ENCODE data around the gene ATRAID.
A peak's percentile ranks its signal among the peaks of the same experiment; 100 is the strongest.
"Not testable (repeated sequence)": the region's sequence is repeated elsewhere in the genome, so short reads cannot be mapped to it uniquely, and the experiment has no call there.

Gene ATRAID, protein sequence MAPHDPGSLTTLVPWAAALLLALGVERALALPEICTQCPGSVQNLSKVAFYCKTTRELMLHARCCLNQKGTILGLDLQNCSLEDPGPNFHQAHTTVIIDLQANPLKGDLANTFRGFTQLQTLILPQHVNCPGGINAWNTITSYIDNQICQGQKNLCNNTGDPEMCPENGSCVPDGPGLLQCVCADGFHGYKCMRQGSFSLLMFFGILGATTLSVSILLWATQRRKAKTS

DNA sequence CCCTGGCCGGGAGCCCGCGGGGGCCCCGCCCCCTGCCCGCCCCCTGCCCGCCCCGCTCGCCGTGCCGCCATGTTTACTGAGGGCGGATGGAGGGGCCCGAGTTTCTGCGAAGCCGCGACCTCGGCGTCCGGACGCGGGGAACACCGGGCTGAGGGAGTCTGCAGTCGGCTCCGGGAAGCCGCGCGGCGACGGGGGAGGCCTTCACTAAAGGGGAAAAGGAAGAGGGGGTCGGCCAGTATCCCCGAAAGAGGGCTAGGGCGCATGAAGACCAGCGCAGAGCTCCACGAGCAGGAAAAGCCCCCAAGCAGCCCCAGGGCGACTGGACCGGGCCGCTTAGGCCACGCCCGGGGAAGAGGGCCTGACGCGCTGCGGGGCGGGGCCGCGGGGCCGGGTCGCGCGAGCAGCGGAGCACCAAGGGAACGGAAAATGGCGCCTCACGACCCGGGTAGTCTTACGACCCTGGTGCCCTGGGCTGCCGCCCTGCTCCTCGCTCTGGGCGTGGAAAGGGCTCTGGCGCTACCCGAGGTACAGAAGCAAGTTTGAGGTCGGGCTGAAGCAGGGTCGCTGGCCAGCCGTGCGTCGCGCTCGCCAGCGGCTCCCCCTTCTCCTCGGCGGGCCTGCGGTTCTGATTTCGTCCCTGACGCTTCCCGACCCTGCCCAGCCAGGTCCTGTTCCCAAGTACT is at the start of gene ATRAID, which contains the start of gene SLC5A6:
TSS of gene ATRAID (plus strand) at position 99 of the 683 bp plus-strand sequence. CDS start at position 427, 328 bp downstream.
TSS of gene SLC5A6 (minus strand) at position 326 of the 683 bp plus-strand sequence. CDS start 4,618 bp downstream, outside the sequence.
- DNase-seq, result peak; percentile 71

DNA sequence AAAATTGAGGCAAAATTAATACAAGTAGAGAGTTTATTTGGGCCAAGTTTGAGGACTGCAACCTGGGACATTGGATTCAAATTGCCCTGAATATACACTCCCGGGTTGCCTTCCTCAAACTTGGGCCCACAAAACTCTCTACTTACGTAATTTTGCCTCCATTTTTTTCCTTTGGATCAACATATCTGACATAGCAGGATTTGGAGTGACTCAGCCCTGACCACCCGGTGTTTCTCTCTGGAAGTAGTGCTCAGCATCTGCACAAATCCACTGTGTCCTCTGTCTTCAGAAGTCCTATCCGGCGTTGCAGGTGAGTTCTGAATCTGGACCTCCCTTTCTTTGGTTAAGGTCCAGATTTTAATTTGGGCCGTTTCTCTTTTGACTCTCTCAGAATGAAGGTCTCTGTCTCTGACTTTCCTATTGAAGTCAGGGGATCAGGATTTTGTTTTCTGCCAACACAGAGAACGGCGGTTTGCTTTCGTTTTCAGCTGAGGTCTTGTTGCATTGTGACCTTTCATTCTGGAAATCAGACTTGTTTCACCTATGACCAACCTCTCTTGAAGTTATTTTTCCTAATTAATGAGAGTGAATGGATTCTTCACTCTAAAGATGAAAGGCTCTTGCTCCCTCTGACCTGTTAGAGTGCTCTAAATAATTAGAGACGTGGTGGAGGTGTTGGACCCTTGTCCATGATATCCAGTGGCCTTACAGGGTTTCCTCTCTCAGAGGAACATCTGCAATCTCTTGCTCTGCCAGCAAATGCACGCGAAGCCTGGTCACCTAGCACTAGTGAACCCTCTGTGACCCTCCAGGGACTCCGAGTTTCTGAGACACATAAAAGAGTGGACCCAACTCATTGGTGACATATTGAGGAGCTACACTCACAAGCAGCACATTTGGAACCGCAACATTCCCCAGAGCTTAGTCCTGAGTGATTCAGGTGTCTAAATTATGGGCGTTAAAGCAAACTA is 49.4 kb upstream of the ATRAID start:
- DNase-seq, result no peak

DNA sequence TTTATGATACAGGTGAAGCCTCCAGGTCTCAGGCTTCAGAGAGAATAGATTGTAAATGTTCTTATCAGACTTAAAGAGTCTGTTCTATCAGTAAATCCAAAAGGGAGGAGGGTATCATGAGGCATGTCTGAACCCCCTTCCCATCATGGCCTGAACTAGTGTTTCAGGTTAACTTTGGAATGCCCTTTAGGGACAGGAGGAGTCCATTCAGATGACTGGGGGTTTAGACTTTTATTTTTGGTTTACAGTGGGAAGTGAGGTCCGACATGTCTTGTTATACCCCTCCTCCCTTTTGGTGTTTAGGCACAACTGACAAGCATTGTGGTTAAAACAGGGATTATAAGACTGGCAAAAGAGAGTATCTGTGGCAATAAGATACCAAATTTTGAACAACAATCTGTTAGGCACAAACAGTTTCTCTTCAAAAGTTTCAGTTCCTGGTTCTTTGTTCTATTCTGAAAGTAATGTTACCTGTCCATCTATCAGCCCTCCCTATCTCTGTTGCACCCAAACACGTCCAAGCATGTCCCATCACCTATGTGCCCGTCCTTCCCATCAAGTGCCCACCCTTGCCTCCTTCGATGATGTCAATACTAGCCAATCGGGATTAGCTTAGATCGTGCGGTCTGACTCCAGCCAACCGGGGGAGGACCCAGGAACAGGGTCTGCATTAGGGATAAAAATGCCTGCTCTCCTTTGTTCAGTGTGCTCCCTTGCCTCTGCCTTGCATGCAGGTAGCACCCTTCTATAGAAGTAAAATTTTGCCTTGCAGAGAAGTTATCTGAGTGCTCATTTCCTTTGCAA is 46.7 kb upstream of the ATRAID start:
- DNase-seq, result no peak

DNA sequence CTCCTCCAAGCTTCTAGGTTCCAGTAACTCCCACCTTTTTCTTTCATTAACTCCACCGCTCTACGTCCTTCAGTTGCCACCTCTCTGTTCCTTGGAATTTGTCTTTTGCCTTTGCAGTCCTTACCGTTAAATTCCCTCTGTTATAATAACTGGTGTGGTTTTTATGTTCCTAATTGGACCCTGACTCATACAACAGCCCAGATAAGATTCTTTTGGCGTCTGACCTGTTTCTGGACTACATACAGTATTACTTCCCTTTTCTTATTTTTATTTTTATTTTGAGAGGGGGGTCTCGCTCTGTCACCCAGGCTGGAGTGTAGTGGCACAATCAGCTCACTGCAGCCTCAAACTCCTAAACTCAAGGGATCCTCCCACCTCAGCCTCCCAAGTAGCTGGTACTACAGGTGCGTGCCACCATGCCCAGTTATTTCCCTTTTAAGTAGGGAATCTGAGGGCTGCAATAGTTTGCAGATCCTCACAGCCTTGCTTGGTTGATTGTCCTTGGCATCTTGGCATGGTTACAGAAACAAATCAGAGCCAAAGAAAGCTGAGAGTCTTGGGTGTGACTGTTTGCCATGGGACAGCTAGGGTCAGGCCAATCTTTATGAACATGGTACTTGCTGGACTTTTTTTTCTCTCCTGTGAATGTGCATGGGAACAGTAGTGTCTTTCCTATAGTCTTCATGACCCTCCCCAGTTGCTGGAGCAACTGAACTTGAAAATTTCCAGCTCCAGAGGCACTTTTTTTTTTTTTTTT is 41.1 kb upstream of the ATRAID start:
- no peak for DNase-seq

DNA sequence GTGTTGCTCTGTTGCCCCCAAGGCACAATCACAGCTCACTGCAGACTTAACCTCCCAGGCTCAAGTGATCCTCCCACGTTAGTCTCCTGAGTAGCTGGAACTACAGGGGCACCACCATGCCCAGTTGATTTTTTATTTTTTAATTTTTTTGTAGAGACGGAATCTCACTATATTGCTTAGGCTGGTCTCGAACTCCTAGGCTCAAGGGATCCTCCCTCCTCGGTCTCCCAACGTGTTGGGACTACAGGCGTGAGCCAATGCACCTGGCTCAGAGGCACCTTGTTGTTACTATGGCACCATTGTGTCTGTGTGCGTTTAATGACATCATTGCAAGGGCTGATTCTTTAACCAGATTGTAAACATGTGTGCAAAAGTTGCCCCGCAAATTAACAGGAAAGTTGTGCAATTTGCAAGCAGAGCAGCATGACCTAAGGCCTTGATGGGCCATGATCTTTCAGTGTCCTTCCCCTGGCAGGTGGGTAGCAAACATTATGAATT is 40.4 kb upstream of the ATRAID start:
- no peak for DNase-seq

DNA sequence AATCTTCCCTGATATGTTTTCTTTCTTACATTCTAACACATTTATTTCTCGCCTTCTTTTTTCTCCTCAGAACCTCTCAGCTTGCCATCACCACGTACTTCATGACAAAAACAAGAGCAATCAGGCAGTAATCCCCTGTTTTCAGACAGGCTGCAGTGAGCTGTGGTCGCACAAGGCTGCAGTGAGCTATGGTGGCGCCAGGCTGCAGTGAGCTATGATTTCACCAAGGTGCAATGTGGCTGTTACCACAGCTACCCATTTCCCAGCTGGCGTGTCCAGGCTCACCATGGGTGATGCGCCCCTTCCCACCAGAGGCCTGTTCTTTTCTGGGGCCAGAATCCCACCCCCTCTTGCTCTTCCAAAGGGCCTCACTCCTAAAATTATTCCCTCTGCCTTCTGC is 37.2 kb upstream of the ATRAID start:
- DNase-seq, result no peak

DNA sequence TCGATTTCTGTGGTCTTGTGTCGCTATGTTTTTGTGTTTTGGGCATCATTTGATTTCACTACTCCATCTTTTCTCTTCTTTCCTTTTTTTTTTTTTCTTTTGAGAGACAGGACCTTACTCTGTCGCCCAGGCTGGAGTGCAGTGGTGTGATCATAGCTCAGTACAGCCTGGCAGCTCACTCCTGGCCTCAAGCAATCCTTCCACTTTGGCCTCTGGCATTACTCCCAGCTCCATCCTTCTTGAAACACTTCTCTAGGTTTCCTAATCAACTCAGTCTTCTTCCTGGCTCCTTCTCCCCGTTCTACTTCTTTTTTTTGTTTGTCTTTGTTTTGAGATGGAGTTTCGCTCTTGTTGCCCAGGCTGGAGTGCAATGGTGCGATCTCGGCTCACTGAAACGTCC is 36.5 kb upstream of the ATRAID start:
- no peak for DNase-seq

DNA sequence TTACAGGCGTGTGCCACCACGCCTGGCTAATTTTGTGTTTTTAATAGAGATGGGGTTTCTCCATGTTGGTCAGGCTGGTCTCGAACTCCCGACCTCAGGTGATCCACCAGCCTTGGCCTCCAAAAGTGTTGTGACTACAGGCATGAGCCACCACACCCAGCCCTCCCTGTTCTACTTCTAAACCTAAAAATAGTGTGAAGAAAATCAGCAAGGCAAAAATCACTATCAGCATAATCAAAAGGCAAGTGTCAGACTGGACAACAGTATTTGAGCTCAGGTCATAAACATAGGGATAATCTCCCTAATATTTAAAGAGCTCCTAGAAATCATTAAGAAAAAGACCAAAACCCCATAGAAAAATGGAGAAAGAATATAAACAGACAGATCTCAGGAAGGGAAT is 36.1 kb upstream of the ATRAID start:
- not testable (repeated sequence) for DNase-seq

DNA sequence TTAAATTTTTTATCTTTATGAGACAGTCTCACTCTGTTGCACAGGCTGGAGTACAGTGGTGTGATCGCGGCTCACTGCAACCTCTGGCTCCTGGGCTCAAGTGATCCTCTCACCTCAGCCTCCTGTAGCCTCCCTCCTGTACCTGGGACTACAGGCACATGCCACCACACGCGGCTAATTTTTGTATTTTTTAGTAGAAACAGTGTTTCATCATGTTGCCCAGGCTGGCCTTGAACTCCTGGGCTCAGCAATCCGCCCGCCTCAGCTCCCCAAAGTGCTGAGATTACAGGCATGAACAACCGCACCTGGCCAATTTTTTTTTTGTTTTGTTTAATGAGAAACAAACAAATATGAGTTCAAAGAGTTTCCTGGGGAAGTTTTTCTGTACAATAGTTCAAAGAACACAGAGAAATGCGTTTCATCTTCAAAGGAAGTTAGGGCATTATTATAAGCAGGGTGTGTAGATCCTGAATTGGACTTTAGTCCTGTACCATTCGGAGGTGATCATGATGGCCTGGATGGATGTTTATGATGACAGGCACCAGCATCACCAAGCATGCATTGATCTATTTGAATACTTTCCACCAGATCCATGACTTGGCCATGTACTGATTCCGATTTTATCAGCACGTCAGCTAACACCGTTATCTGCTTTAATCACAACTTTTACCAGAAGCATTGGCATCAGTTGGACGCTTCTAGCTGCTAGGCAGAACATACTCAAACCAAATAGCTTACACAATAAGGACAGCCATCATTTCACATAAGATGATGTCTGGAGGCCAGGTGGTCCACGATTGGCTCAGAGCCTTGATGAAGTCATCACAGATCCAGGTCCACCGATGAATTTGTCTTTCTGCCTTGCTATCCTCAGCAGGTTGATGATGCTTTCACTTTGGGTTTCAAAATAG is 34.1 kb upstream of the ATRAID start:
- no peak for DNase-seq

DNA sequence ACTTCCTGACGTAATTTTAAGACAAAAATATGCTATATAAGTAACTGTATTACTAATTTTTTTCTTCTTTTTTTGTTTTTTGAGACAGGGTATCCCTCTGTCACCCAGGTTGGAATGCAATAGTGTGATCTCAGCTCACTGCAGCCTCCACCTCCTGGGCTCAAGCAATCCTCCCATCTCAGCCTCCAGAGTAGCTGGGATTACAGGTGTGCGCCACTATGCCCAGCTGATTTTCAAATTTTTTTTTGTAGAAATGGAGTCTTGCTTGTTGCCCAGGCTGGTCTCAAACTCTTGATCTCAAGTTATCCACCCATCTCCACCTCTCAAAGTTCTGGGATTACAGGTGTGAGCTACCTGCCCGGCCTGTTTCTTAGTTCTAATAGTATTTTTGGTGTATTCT is 33.4 kb upstream of the ATRAID start:
- DNase-seq, result no peak

DNA sequence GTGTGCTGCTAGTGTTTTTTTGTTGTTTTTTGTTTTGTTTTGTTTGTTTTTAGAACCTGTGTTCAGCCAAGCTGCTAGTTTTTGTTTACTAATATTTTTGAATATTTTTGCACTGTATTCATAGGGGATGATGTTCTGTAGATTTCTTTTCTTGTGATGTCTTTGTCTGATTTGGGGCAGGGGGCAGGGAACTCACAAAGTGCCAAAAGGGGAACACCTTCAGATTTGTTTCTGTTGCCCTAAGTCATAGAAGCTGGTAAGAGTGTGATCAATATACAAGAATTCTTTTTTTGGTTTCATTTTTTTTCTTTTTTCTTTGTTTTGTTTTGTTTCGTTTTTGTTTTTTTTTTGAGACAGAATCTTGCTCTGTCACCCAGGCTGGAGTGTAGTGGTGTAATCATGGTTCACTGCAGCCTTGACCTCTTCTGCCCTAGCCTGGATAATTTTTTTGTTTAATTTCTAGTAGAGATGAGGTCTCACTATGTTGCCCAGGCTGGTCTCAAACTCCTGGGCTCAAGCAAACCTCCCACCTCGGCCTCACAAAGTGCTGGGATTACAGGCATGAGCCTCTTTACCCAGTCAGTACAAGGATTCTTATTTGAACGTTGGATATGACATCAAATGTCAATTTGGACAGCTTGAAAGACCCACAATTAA is 32.4 kb upstream of the ATRAID start:
- no peak for DNase-seq

DNA sequence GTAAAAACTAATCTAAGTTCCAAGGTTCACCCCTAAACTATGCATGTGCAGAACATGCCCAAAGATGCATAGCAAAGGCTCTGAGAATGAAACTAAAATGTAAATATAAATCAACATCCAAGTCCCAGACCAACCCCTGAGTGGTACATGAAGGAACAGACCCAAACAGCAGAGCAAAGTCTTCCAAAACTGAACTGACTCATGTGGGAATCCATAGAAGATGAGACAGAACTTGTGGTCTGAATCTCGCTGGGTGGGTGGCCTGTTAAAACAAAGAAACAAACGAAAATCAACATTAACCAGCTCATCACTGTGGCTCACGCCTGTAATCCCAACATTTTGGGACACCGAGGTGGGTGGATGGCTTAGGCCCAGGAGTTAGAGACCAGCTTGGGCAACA is 29.5 kb upstream of the ATRAID start:
- DNase-seq, result no peak

DNA sequence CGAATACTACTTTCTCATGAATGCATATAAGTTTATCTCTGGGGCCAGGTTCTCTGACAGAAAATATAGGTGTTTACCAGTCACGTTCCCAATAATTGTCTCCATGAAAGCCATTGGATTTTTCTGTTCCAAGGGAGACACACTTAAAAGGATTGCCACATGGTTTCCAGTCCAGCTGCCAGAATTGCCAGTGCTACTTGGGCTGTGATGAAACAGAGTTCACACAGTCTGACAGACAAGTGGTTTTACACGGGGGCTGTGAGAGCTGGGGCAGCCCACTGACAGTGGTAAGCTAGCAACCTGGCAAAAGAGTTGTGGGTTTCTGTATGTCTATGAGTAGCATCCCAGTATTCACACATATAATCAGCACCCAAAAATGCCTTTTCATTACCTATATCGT is 27.7 kb upstream of the ATRAID start:
- no peak for DNase-seq

DNA sequence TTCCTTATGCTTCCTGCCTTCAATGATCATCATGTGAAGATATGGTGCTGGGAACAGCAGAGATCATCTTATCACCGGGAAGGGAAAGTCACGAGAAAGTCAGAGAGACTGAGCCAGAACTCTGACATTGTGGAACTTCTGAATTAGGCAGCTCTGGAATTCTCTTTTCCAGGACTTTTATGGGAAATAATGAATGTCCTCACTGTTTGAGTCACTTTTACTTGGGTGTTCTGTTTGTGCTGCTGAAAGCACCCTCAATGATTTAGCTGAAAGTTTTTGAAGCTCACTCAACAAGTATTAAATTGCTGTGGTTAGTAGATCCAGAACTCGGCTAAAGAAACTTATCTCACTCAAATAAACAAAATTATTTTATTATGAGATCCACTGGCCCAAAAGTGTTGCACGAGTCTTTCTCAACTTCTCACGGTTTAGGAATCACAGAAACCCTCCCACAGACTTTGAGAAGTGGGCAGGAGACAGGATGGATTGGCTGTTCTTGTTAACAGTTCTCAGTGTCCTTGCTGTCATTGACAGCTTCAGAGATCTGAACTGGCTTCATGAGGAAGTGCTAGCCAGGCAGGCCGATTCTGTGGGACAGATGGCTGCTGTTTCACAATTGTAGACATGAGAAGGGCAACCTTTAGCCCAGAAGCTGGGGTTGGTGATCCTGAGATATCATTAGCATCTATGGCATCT is 26.4 kb upstream of the ATRAID start:
- DNase-seq, result no peak

DNA sequence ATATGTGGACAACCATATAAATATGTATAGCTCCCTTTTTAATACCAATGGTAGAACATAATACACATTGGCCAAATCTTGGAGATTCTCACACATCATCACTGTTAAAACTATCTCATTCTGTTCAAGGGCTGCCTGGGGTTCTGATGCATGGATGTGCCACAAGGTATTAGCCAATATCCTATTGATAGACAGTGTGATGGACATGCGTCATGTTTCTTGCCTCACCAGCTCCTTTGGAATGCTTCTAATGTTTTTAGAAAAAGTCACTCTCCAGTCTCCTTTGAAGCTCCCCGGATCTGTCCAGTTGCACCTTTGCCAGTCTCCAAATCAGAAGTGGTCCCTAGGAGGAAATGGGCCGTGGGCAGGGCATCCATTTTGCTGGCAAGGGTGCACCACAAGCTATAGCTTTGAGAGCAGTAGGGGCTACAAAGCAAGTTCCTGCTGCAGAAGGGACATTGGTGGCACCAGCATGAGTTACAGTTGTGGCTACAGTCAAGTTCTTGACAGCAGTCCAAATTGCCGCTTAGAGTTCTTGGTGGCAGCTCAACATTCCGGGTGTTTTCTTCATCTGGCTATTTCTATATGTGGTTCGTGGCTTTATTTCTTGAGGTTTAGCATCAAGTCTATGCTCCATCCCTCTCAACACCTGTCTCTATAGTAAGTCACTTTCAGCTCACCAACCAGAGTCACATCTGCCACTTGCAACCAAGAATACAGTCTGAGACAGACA is 25.1 kb upstream of the ATRAID start:
- DNase-seq, result no peak

DNA sequence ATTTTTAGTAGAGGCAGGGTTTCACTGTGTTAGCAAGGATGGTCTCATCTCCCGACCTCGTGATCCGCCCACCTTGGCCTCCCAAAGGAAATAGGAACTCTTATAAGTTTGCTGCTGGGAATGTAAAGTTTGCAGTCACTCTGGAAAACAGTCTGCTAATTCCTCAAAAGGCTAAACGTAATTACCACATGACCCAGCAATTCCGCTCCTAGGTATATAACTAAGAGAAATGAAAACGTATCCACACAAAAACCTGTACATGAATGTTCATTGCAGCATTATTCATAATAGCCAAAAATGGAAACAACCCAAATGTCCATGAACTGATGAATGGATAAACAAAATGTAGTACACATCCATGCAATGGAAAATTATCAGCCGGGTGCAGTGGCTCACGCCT is 21.9 kb upstream of the ATRAID start:
- no peak for DNase-seq

DNA sequence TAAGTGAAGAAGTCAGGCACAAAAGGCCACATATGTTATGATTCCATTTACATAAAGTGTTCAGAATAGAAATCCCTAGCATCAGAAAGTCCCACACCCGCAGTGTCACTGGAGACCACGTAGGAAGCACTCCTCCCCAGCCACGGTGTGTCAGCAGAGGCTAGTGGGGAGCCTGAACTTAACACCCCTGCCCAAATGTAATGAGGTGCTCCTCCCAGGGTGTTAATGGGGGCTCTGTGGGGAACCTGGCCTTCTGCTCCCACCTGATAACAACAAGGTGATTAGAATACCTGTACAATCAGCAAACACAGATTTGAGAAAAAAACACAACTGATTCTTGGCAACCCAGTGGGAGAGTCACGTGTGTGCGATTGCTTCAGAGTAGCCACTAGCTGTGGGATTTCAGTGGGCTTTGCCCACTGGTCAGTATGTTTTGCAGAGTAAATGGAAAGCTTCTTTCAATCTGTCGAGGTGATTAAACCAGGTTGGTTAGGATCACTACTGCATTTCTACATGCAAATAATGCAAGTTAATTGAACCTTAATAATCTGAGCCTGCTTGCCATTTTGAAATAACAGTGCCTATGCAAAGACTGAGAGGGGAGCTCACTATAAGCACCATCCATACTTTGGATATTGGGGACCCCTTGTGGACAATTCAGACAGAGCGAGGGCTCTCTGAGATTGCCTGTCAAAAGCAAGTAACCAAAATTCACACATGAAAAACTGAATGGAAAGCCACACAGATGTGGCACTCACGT is 20.6 kb upstream of the ATRAID start:
- no peak for DNase-seq
